Testis (tissue), 3 donors: ENCODE results near the gene RBM5. TPM values are rescaled to one million over a fixed set of nuclear protein-coding genes. Genes with fewer than 3 reads are reported as not detected.

Source experiments
- DNase-seq: peaks from one replicate; pipeline ENCODE4 v3.0.0-alpha.2; 2019
- H3K27ac ChIP-seq, 2 donors: fragments of 200-600 bp; sonication (generic); one replicate each; pipeline ENCODE4 v1.5.1; 2019
- H3K27me3 ChIP-seq: fragments of 200-600 bp; sonication (generic); one replicate; pipeline ENCODE4 v1.5.1; 2019
- H3K36me3 ChIP-seq: fragments of 200-600 bp; sonication (generic); one replicate; pipeline ENCODE4 v1.5.1; 2017; ENCODE audit warnings: low read depth; ENCODE audit errors: missing control alignments
- H3K4me1 ChIP-seq: fragments of 200-600 bp; sonication (generic); one replicate; pipeline ENCODE4 v1.5.1; 2019
- H3K4me3 ChIP-seq, 2 donors: fragments of 200-600 bp; sonication (generic); one replicate each; pipeline ENCODE4 v1.5.1; 2017 to 2019
- H3K9me3 ChIP-seq: fragments of 200-600 bp; sonication (generic); one replicate; pipeline ENCODE4 v1.5.1; 2017
- POLR2A ChIP-seq: fragments of 450-650 bp; IDR thresholded peaks from one replicate; pipeline ENCODE4 v1.6.1; 2017; ENCODE audit warnings: antibody characterized with exemption, mild to moderate bottlenecking, moderate library complexity
- WGBS, 2 donors: methylation state at CpG; one replicate each; pipeline ENCODE4 v1.1.5; 2018; 5-methylcytosine and 5-hydroxymethylcytosine counted together
- intact Hi-C: fragments of 100-400 bp; cut with DNase I; formaldehyde crosslinking; loops from one replicate; pipeline ENCODE4 v1.15.1; 2023; ENCODE audit warnings: low total_unique reads
- polyA plus RNA-seq: library from polyadenylated mRNA; stranded (reverse); fragments of 350-450 nt; fragmentation: Illumina TruSeq; extraction: RNeasy Lipid Tissue Mini Kit (QIAGEN cat#74804); gene quantifications from one replicate; pipeline ENCODE4 v1.2.3, GENCODE V29; 2014; ENCODE audit warnings: low read depth, low replicate concordance; ENCODE audit not compliant: insufficient read depth
- total RNA-seq, 2 donors: library from RNA; depleted of rRNA; stranded (reverse); fragments of >200 nt; gene quantifications; one replicate each; pipeline ENCODE4 v1.2.3, GENCODE V29; 2016
- TF ChIP-seq, protein P1 (sequence below), 3 experiments: fragments of 450-650 bp in 2 of 3; fragments of 200-600 bp in 1 of 3; sonication (generic) in 1 of 3; IDR thresholded peaks; one replicate each; pipeline ENCODE4 v1.5.1; 2016 to 2019; ENCODE audit warnings: antibody characterized with exemption in 3 of 3, mild to moderate bottlenecking in 2 of 3, moderate library complexity in 1 of 3

Gene RBM5
- total and polyA plus RNA-seq, 3 donors from 2014 or later: 214 to 368 (median 341) TPM

DNA sequence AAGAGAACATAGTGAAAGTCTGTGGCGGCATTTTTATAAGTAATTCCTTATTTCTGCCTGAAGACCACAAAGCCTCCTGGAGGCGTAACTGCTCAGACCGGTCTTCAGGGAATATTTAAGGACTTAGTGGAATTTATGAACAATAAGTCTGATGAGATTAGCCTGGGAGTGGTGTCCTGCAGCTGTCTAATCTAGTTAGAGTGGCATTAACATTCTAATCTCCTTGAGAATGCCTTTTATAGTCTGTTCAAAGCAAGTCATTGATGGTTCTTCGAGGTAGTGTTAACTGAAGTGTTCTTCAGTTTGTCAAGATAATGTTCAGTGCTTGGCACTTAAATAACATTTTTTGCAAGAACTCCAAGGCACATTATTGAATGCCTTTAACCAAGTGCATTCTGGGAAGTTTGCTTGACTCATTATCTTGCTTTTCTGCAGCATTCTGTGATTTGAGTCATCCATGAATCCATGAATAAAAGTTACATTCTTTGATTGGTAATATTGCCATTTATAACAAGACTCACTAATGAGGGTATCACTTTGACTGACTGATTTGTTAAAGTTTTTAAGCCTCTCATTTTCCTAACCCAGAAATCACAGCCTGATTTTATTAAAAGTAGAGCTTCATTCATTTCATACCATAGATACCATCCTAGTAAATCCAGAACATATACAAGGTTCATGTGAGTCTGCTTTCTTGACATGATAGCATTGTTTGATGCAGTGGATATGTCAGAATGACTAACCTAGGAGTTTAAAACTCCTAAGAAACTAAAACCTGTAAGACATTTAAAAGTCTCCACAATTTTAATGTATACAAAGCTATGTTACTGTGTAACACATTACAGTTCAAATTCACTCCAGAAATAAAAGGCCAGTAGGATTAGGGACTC, 12.5 kb downstream of the RBM5 start:
- Histone ChIP-seq H3K4me1 (no peaks in the 10 kb centered on the region), H3K27me3 (no peaks in the 10 kb centered on the region), H3K4me3 (no peak overlapping the region), H3K36me3 (no peaks in the 10 kb centered on the region), H3K27ac (no peak overlapping the region), H3K9me3 (no peaks in the 10 kb centered on the region)
- intact Hi-C loops: no loop called here
- no peak for TF ChIP-seq POLR2A
- TF ChIP-seq, protein P1, sequence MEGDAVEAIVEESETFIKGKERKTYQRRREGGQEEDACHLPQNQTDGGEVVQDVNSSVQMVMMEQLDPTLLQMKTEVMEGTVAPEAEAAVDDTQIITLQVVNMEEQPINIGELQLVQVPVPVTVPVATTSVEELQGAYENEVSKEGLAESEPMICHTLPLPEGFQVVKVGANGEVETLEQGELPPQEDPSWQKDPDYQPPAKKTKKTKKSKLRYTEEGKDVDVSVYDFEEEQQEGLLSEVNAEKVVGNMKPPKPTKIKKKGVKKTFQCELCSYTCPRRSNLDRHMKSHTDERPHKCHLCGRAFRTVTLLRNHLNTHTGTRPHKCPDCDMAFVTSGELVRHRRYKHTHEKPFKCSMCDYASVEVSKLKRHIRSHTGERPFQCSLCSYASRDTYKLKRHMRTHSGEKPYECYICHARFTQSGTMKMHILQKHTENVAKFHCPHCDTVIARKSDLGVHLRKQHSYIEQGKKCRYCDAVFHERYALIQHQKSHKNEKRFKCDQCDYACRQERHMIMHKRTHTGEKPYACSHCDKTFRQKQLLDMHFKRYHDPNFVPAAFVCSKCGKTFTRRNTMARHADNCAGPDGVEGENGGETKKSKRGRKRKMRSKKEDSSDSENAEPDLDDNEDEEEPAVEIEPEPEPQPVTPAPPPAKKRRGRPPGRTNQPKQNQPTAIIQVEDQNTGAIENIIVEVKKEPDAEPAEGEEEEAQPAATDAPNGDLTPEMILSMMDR (IDR thresholded peaks at IDR 0.05): no peak
- WGBS, 2 donors: 58 to 70% methylated on average over 4 of the region's 4 CpGs
- no peak for DNase-seq

DNA sequence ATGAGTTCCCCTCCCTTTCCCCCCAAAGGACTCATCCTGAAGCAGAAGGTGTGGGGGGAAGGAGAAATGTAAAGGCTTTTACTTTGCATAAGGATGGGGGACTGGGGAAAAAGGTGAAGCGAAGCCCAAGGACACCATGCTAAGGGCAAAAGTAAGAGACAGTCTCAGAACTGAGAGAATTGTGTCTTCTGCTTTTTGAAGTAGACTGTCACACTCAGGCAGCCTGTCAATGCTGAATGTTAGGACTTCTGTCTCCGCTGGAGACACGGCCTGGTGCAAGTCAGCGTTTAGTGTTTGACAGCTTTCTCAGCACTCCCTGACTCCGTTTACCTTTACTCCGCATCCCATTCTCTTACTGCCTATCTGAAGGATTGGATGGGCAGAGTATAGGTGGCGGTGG, 13.8 kb downstream of the RBM5 start:
- no peak overlapping the region for H3K4me3 ChIP-seq
- H3K27ac ChIP-seq: no peak overlapping the region
- 93 to 97% methylated on average over 7 of the region's 7 CpGs for WGBS, 2 donors
- no peak for TF ChIP-seq POLR2A
- TF ChIP-seq, protein P1 (IDR thresholded peaks at IDR 0.05): no peak
- intact Hi-C loops: no loop called here
- no peaks in the 10 kb centered on the region for H3K36me3 ChIP-seq
- no peaks in the 10 kb centered on the region for H3K4me1 ChIP-seq
- H3K9me3 ChIP-seq: no peaks in the 10 kb centered on the region
- H3K27me3 ChIP-seq: no peaks in the 10 kb centered on the region
- DNase-seq: no peak

DNA sequence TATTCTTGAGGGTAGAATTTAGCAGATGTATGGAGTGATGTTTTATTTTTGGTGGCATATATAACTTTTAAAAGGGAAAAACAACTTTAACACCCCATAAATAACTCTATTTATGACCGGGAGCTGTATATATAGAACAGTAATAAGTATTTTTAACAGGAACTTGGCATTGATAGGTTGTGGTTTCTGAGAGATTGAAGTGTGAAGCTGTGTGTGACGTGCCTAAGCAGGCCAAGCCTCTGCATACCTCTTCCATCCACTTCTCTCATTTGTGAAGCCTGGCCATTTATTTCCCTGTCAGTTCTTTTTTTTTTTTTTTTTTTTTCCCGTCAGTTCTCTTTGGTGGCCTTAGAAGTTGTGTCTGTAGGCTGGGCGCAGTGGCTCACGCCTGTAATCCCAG, 23.0 kb downstream of the RBM5 start:
- WGBS, 2 donors: 88 to 91% methylated on average over 5 of the region's 5 CpGs
- TF ChIP-seq POLR2A: no peak
- TF ChIP-seq, protein P1 (IDR thresholded peaks at IDR 0.05): no peak
- Histone ChIP-seq H3K27ac (no peak overlapping the region), H3K36me3 (no peaks in the 10 kb centered on the region), H3K27me3 (no peaks in the 10 kb centered on the region), H3K9me3 (no peaks in the 10 kb centered on the region), H3K4me3 (no peak overlapping the region), H3K4me1 (no peaks in the 10 kb centered on the region)
- intact Hi-C loops: no loop called here
- no peak for DNase-seq

DNA sequence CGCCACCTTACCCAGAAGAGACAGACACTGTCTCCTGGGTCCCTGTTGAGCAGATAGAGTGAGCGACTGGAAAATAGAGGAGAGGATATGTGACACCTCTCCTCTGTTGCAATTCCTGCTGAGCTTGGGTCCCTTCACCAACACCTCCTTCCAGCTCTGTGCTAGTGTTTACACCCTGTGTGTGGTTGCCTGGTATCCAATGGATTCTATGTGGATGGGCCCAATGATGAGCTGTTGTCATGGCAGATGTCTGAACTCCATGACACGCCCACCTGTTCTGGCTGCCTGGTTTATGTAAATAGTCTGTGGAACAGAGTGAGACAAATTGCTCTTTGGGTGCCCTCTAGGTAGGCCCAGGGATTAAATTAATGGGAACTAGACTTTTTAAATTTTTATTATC, 23.7 kb downstream of the RBM5 start:
- Histone ChIP-seq H3K27me3 (no peaks in the 10 kb centered on the region), H3K4me3 (no peak overlapping the region), H3K27ac (no peak overlapping the region), H3K36me3 (no peaks in the 10 kb centered on the region), H3K4me1 (no peaks in the 10 kb centered on the region), H3K9me3 (no peaks in the 10 kb centered on the region)
- TF ChIP-seq, protein P1 (IDR thresholded peaks at IDR 0.05): no peak
- TF ChIP-seq POLR2A: no peak
- intact Hi-C loops: no loop called here
- WGBS, 2 donors: 90 to 98% methylated on average over 3 of the region's 3 CpGs
- no peak for DNase-seq

DNA sequence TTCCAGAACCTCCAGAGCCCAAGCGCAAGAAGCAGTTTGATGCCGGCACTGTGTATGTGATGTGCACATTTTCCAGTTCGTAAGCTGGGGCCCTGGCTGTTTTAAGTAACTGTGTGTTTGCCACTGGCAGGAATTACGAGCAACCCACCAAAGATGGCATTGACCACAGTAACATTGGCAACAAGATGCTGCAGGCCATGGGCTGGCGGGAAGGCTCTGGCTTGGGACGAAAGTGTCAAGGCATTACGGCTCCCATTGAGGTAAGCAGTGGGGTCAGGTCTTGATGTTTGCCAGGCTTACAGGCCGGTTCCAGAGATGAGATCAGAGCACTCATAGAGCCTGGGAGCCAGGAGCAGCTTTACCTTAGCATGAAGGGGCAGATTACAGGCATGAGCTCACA, 28.4 kb downstream of the RBM5 start:
- no peak overlapping the region for H3K27ac ChIP-seq

More for the DNA sequence above, 28.4 kb downstream of the RBM5 start:
- Histone ChIP-seq H3K9me3 (no peaks in the 10 kb centered on the region), H3K4me1 (peaks cover 3% of the 10 kb centered on the region), H3K4me3 (no peak overlapping the region), H3K27me3 (no peaks in the 10 kb centered on the region), H3K36me3 (no peaks in the 10 kb centered on the region)
- intact Hi-C loops: no loop called here
- TF ChIP-seq, protein P1 (IDR thresholded peaks at IDR 0.05): no peak
- TF ChIP-seq POLR2A: no peak
- DNase-seq: no peak
- 88 to 90% methylated on average over 8 of the region's 8 CpGs for WGBS, 2 donors
